GM21786 (cell line): ENCODE data around the gene VIM.
A peak's percentile ranks its signal among the peaks of the same experiment; 100 is the strongest.

Experiments used
- ATAC-seq: cut with Tn5 transposase; IDR thresholded peaks from one replicate; pipeline ENCODE4 v1.9.1; 2021; ENCODE audit not compliant: unreplicated experiment

Gene VIM

GRCh38 chr10:17228091-17229015 is at the start of gene VIM:
VIM (plus strand) TSS chr10:17228241; CDS start chr10:17229423, 1,182 bp downstream.
- ATAC-seq: peak; percentile 36

- no peak for ATAC-seq
Observed at GRCh38 chr10:17179002-17179401, 49.0 kb upstream of the VIM start.

- ATAC-seq: no peak
Observed at GRCh38 chr10:17181110-17181509, 46.9 kb upstream of the VIM start.

- no peak for ATAC-seq
Observed at GRCh38 chr10:17181751-17182150, 46.3 kb upstream of the VIM start.

GRCh38 chr10:17183110-17183509 is 44.9 kb upstream of the VIM start:
- no peak for ATAC-seq

GRCh38 chr10:17185873-17186272 is 42.2 kb upstream of the VIM start:
- no peak for ATAC-seq

- no peak for ATAC-seq
Observed at GRCh38 chr10:17188644-17189172, 39.3 kb upstream of the VIM start.

GRCh38 chr10:17190602-17191001 is 37.4 kb upstream of the VIM start:
- no peak for ATAC-seq

- ATAC-seq: no peak
Observed at GRCh38 chr10:17195083-17195482, 33.0 kb upstream of the VIM start.

- ATAC-seq: no peak
Observed at GRCh38 chr10:17196045-17196444, 32.0 kb upstream of the VIM start.

- ATAC-seq: no peak
Observed at GRCh38 chr10:17196573-17196972, 31.5 kb upstream of the VIM start.

GRCh38 chr10:17199351-17199804 is 28.7 kb upstream of the VIM start:
- ATAC-seq: no peak

- ATAC-seq: no peak
Observed at GRCh38 chr10:17200001-17200911, 27.8 kb upstream of the VIM start.

GRCh38 chr10:17200912-17201793 is 26.9 kb upstream of the VIM start, which contains the start of gene TRDMT1:
TRDMT1 (minus strand) TSS chr10:17201672; CDS start chr10:17201634, 38 bp downstream.
- ATAC-seq: peak; percentile 91

- ATAC-seq: no peak
Observed at GRCh38 chr10:17201794-17202116, 26.3 kb upstream of the VIM start.

GRCh38 chr10:17202506-17202905 is 25.5 kb upstream of the VIM start:
- ATAC-seq: no peak

GRCh38 chr10:17202999-17203398 is 25.0 kb upstream of the VIM start:
- no peak for ATAC-seq

GRCh38 chr10:17203416-17203815 is 24.6 kb upstream of the VIM start:
- no peak for ATAC-seq

GRCh38 chr10:17206210-17206709 is 21.8 kb upstream of the VIM start:
- peak; percentile 51 for ATAC-seq

GRCh38 chr10:17208476-17208875 is 19.6 kb upstream of the VIM start:
- no peak for ATAC-seq
